ENCODE data around the gene CLCN7. TPM values are rescaled to one million over a fixed set of nuclear protein-coding genes. Genes with fewer than 3 reads are reported as not detected.

Gene CLCN7
- total RNA-seq, 4 donors from 2014 or later = 24.8 to 45.8 (median 38.4) TPM

DNA sequence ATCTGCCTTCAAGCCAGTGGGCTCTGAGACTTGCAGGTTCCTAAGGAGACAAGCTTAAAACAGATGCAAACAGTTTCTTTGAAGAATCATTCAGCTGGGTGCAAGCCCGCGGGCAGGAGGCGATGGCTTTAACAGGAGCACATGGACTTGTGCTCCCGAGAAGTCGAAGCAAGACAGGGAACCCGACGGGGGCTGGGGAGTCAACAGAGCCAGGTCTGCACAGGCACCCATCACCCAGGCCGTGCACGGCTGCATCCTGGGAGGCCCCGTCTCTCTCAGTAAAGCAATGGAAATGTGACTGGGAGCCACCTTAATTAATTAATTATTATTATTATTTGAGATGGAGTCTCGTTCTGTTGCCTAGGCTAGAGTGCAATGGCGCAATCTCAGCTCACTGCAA, 14.2 kb upstream of the CLCN7 start:
- no peak for ATAC-seq
- no peak for DNase-seq
- in situ Hi-C loops (cut with MboI; ENCODE audit: low sequenced_read_pairs in 4 of 4) = no loop called here
- Histone ChIP-seq H3K4me3 (no peak overlapping the region), H3K36me3 (no peaks in the 10 kb centered on the region), H3K9me3 (no peaks in the 10 kb centered on the region), H3K27ac (no peak overlapping the region), H3K27me3 (no peaks in the 10 kb centered on the region), H3K4me1 (peaks cover 6 to 9% of the 10 kb centered on the region in 2 donors)
- intact Hi-C loops (cut with DNase I; ENCODE audit: low total_unique reads) = no loop called here
- TF ChIP-seq POLR2A (IDR thresholded peaks at IDR 0.05) = no peak
- TF ChIP-seq, protein P1, sequence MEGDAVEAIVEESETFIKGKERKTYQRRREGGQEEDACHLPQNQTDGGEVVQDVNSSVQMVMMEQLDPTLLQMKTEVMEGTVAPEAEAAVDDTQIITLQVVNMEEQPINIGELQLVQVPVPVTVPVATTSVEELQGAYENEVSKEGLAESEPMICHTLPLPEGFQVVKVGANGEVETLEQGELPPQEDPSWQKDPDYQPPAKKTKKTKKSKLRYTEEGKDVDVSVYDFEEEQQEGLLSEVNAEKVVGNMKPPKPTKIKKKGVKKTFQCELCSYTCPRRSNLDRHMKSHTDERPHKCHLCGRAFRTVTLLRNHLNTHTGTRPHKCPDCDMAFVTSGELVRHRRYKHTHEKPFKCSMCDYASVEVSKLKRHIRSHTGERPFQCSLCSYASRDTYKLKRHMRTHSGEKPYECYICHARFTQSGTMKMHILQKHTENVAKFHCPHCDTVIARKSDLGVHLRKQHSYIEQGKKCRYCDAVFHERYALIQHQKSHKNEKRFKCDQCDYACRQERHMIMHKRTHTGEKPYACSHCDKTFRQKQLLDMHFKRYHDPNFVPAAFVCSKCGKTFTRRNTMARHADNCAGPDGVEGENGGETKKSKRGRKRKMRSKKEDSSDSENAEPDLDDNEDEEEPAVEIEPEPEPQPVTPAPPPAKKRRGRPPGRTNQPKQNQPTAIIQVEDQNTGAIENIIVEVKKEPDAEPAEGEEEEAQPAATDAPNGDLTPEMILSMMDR (IDR thresholded peaks at IDR 0.05 in 4 of 5, conservative IDR thresholded peaks at IDR 0.05 in 1 of 5) = no peak

DNA sequence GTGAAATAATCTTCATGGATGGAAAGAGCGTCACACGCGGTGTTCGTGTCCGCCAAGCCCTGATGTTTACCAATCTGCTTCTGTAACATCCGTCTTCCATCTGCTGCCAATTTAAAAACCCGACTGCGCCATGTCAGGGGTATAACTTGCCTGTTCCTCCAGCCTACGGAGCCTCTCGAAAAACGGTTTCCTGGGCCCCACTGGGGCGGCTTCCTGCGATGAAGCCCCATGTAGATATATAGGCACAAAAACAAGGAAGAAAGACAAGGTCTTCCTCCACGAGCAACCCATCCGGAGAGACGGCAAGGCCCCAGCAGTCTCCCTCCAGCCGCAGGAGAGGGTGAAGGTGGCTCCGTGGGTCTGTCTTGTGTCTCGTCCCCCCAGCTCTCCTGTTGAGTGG, 13.8 kb upstream of the CLCN7 start, which contains the start of gene PTX4:
Gene PTX4 (minus strand): TSS at position 326 of the 400 bp plus-strand sequence. CDS start 35 bp downstream, at position 291.
- no peak for ATAC-seq
- Histone ChIP-seq H3K36me3 (no peaks in the 10 kb centered on the region), H3K27me3 (no peaks in the 10 kb centered on the region), H3K4me3 (no peak within 1 kb of the TSS), H3K9me3 (no peaks in the 10 kb centered on the region), H3K4me1 (peaks cover 6% of the 10 kb centered on the region in 2 donors), H3K27ac (no peak within 1 kb of the TSS)
- DNase-seq = no peak
- intact Hi-C loops (cut with DNase I; ENCODE audit: low total_unique reads) (no loop called here), in situ Hi-C loops (cut with MboI; ENCODE audit: low sequenced_read_pairs in 4 of 4) (no loop called here)
- TF ChIP-seq, protein P1 (IDR thresholded peaks at IDR 0.05 in 4 of 5, conservative IDR thresholded peaks at IDR 0.05 in 1 of 5) = no peak
- TF ChIP-seq POLR2A (IDR thresholded peaks at IDR 0.05) = no peak

DNA sequence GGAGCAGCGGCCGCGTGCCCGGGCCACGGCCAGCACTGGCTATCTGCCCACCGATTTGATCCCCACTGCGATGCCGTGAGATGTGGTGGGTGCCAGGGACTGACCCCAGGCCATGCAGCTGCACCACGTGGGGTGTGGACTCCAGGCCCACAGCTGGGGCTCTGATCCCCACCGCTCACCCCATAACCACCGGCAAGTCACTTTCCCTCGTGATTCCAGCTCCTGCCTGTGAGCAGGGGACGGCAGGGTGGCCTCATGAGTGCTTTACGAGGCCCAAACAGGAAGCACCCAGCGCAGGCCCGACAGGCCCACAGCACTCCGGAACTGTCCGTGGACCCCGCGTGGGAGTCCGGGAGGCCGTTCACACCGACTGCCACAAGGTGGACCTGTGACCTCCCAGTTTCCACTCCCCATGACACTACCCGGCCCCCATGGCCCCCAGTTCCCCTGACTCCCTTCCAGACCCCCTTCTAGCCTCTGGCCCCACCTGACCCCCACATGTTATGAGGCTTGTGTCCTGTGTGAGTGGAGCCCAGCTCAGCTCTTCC, 13.3 kb upstream of the CLCN7 start:
- ATAC-seq (no peak), DNase-seq (no peak)
- Histone ChIP-seq H3K27me3 (no peaks in the 10 kb centered on the region), H3K9me3 (no peaks in the 10 kb centered on the region), H3K27ac (no peak overlapping the region), H3K4me3 (no peak overlapping the region), H3K36me3 (no peaks in the 10 kb centered on the region), H3K4me1 (peaks cover 6% of the 10 kb centered on the region in 2 donors)
- in situ Hi-C loops (cut with MboI; ENCODE audit: low sequenced_read_pairs in 4 of 4) = no loop called here
- intact Hi-C loops (cut with DNase I; ENCODE audit: low total_unique reads) = no loop called here
- TF ChIP-seq POLR2A (IDR thresholded peaks at IDR 0.05) = no peak
- TF ChIP-seq, protein P1 (IDR thresholded peaks at IDR 0.05 in 4 of 5, conservative IDR thresholded peaks at IDR 0.05 in 1 of 5) = no peak

DNA sequence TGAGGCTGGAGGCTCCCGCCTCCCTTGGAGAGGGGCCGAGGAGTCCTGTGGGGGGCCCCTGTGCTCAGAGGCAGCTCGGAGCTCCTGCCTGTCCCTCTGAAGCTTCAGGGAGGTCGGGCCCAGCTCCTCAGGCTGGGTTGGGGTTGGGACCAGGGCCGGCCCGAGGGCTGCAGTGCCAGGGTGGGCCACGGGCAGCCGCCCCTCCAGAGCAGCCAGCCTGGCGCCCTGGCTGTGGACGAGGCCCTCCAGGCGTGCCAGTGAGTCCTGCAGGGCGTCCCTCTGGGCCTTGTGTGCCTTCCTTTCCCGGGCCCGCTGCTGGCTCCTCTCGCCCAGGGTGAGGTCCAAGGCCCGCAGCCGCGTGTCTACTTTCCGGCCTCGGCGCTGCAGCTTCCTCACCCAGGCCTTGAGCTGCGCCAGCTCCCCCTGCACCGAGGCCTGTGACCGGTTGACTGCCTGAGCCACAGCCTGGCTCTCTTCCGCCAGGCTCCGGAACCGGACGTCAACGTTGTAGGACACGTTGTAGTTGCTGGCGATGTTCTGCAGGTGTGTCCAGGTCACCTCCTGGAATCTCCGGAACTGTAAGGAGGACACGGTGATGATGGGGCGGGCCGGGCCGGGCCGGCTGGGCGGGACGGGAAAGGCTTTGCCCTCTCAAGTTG, 12.7 kb upstream of the CLCN7 start:
- ATAC-seq (no peak), DNase-seq (no peak)
- intact Hi-C loops (cut with DNase I; ENCODE audit: low total_unique reads) = no loop called here

More for the DNA sequence above, 12.7 kb upstream of the CLCN7 start:
- Histone ChIP-seq H3K4me1 (peaks cover 1 to 2% of the 10 kb centered on the region in 2 donors), H3K9me3 (no peaks in the 10 kb centered on the region), H3K36me3 (no peaks in the 10 kb centered on the region), H3K4me3 (no peak overlapping the region), H3K27me3 (no peaks in the 10 kb centered on the region), H3K27ac (no peak overlapping the region)
- TF ChIP-seq, protein P1 (IDR thresholded peaks at IDR 0.05 in 4 of 5, conservative IDR thresholded peaks at IDR 0.05 in 1 of 5) = no peak
- TF ChIP-seq POLR2A (IDR thresholded peaks at IDR 0.05) = no peak
- in situ Hi-C loops (cut with MboI; ENCODE audit: low sequenced_read_pairs in 4 of 4) = no loop called here
